CD4-positive, alpha-beta memory T cell (primary cell): ENCODE measurements around the gene SESN1. TPM values are rescaled to one million over a fixed set of nuclear protein-coding genes. Genes with fewer than 3 reads are reported as not detected.
A peak's percentile ranks its signal among the peaks of the same experiment; 100 is the strongest.

Experiments used
- CTCF ChIA-PET: fragments of 350-600 bp; sonication (Branson Sonifier 250); formaldehyde crosslinking; loops from one replicate; lab custom pipeline; 2021; ENCODE audit warnings: inconsistent platforms; ENCODE audit not compliant: partially characterized antibody; lab: Charles Lee
- POLR2A ChIA-PET: fragments of 350-600 bp; sonication (Branson Sonifier 250); formaldehyde crosslinking; loops from one replicate; lab custom pipeline; 2021; ENCODE audit not compliant: partially characterized antibody; lab: Charles Lee
- DNase-seq, 5 donors: peaks; one replicate each; pipeline versions ENCODE4 v3.0.0 to v3.0.0-alpha.2; 2020 to 2022; ENCODE audit warnings: mixed read lengths in 1 of 5
- H3K27ac ChIP-seq: one replicate; pipeline ENCODE4 v1.7.0; 2013; ENCODE audit warnings: low read depth, low read length
- H3K27me3 ChIP-seq: 2 replicates; pipeline ENCODE4 v1.7.0; 2013; ENCODE audit warnings: mild to moderate bottlenecking, low read length, moderate library complexity; ENCODE audit not compliant: insufficient read depth
- H3K36me3 ChIP-seq: 2 replicates; pipeline ENCODE4 v1.7.0; 2013; ENCODE audit warnings: mild to moderate bottlenecking, low read length, moderate library complexity; ENCODE audit not compliant: insufficient read depth
- H3K4me1 ChIP-seq: 2 replicates; pipeline ENCODE4 v1.7.0; 2013; ENCODE audit warnings: mild to moderate bottlenecking, low read length, moderate library complexity; ENCODE audit not compliant: insufficient read depth
- H3K4me3 ChIP-seq, 2 donors: one replicate each; pipeline ENCODE4 v1.7.0; 2013; ENCODE audit warnings: low read length in 2 of 2, mild to moderate bottlenecking in 1 of 2
- H3K9me3 ChIP-seq, 2 donors: one replicate each; pipeline ENCODE4 v1.7.0; 2013; ENCODE audit warnings: low read length in 2 of 2, control low read depth in 1 of 2; ENCODE audit not compliant: control insufficient read depth in 1 of 2
- H3K27ac Mint-ChIP-seq, 7 donors: one replicate each; pipeline ENCODE4 v1.8.0; 2020 to 2021; ENCODE audit warnings: mixed read lengths in 7 of 7, mild to moderate bottlenecking in 6 of 7, inconsistent platforms in 3 of 7, moderate library complexity in 3 of 7
- H3K27me3 Mint-ChIP-seq, 2 donors: one replicate each; pipeline ENCODE4 v1.8.0; 2020 to 2021; ENCODE audit warnings: mixed read lengths in 2 of 2
- H3K36me3 Mint-ChIP-seq, 2 donors: one replicate each; pipeline ENCODE4 v1.8.0; 2020 to 2021; ENCODE audit warnings: mixed read lengths in 2 of 2, inconsistent platforms in 1 of 2, mild to moderate bottlenecking in 1 of 2
- H3K4me1 Mint-ChIP-seq, 4 donors: one replicate each; pipeline ENCODE4 v1.8.0; 2020 to 2021; ENCODE audit warnings: mixed read lengths in 4 of 4, mild to moderate bottlenecking in 1 of 4
- H3K4me3 Mint-ChIP-seq, 8 donors: one replicate each; pipeline ENCODE4 v1.8.0; 2020 to 2021; ENCODE audit warnings: mixed read lengths in 8 of 8, mild to moderate bottlenecking in 7 of 8, moderate library complexity in 6 of 8, inconsistent platforms in 3 of 8
- H3K9me3 Mint-ChIP-seq, 8 donors: one replicate each; pipeline ENCODE4 v1.8.0; 2020 to 2021; ENCODE audit warnings: mixed read lengths in 8 of 8, mild to moderate bottlenecking in 5 of 8, inconsistent platforms in 3 of 8, moderate library complexity in 1 of 8
- intact Hi-C: fragments of 100-400 bp; cut with micrococcal nuclease; formaldehyde crosslinking; loops from one replicate; pipeline ENCODE4 v1.15.1; 2023
- polyA plus RNA-seq, 2 donors: library from polyadenylated mRNA; unstranded; fragments of 300-500 nt; fragmentation: Illumina TruSeq; gene quantifications; one replicate each; pipeline ENCODE4 v1.2.3, GENCODE V29; 2021
- total RNA-seq, 2 experiments: library from RNA; stranded (reverse); gene quantifications; one replicate each; pipeline ENCODE4 v1.2.3, GENCODE V29; 2021

The SESN1 gene
- total and polyA plus RNA-seq, 4 experiments from 2014 or later = 37.0 to 51.7 (median 46.5) TPM

DNA sequence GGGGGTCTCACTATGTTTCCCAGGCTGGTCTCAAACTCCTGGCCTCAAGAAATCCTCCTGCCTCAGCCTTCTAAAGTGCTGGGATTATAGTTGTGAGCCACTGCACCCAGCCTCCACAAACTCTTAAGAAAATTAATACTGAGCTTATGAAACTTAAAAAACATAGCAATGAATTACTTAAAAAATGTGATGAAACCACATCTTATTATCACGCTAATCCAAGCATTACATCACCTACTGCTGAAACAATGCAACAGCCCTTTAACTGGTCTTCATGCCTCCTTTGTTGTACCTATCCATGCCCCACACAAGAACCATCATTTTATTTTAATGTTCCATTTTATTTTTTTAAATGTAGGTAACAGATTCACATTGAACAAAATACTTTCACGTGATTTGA lies 24.9 kb downstream of the SESN1 start:
- H3K27ac Mint-ChIP-seq = peak overlapping the region in 3 of 7 donors; percentile 34 to 44 (median 36)
- Histone ChIP-seq H3K9me3 (no peaks in the 10 kb centered on the region), H3K36me3 (no peaks in the 10 kb centered on the region), H3K4me1 (peaks cover 36% of the 10 kb centered on the region), H3K27me3 (no peaks in the 10 kb centered on the region), H3K4me3 (no peak overlapping the region), H3K27ac (no peak overlapping the region)
- peak overlapping the region in 2 of 8 donors; percentile 6 to 9 for H3K4me3 Mint-ChIP-seq
- H3K36me3 Mint-ChIP-seq = no peaks in the 10 kb centered on the region
- intact Hi-C loops = loop anchor here (5.0 to 10.0 kb wide), 2 partner anchors 395 to 512 kb away; no protein-coding TSS in a partner anchor
- peaks cover 31 to 67% (median 47%) of the 10 kb centered on the region in 4 donors for H3K4me1 Mint-ChIP-seq
- POLR2A ChIA-PET = interaction anchor here (0.7 to 4.8 kb wide), 7 partner anchors 10 to 528 kb away, joined by 3 to 58 read pairs (median 3); no protein-coding TSS in a partner anchor
- H3K9me3 Mint-ChIP-seq = no peaks in the 10 kb centered on the region
- no peaks in the 10 kb centered on the region for H3K27me3 Mint-ChIP-seq
- CTCF ChIA-PET = interaction anchor here (5.1 to 9.0 kb wide), 2 partner anchors 15 to 527 kb away, joined by 29 to 219 read pairs; no protein-coding TSS in a partner anchor
- DNase-seq = no peak

DNA sequence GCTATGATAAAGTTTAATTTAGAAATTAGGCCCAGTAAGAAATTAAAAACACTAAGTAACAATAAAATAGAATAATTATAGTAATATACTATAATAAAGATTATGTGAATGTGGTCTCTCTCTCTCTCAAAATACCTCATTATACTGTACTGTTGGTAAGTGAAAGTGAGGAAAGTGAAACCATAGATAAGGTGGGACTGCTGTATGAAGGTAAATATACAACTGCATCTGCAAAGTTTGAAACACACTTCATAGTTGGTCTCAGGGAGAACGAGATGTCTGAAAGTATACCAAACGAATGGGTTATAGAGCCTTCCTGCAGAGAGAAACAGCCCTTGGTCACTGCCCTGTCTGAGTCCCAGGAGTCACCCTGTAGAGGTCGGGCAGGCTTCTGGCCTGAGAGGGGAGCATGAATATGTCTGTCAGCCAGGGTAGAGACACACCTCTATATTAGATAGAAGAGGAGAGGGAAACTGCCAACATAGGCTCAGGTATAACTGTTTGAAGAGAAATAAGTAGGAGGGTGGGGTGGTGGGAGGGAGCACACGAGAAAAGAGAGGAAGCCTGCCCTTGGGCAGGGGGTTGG lies 31.8 kb downstream of the SESN1 start:
- H3K4me1 Mint-ChIP-seq = peaks cover 35 to 72% (median 53%) of the 10 kb centered on the region in 4 donors
- peak in 1 of 5 donors; percentile 9 for DNase-seq
- no peaks in the 10 kb centered on the region for H3K27me3 Mint-ChIP-seq
- Histone ChIP-seq H3K4me3 (no peak overlapping the region), H3K36me3 (no peaks in the 10 kb centered on the region), H3K4me1 (peaks cover 46% of the 10 kb centered on the region), H3K27ac (no peak overlapping the region), H3K27me3 (no peaks in the 10 kb centered on the region), H3K9me3 (no peaks in the 10 kb centered on the region)
- ChIA-PET POLR2A (interaction anchor here (1.5 to 4.9 kb wide), 3 partner anchors 9 to 31 kb away, joined by 5 to 32 read pairs (median 10); partner anchors contain the start of genes CEP57L1 and SESN1), CTCF (interaction anchor here (0.7 to 1.6 kb wide), 2 partner anchors 9 to 11 kb away, joined by 4 to 7 read pairs; no protein-coding TSS in a partner anchor)
- no peaks in the 10 kb centered on the region for H3K9me3 Mint-ChIP-seq
- intact Hi-C loops = no loop called here
- H3K4me3 Mint-ChIP-seq = peak overlapping the region in 7 of 8 donors; percentile 14 to 53 (median 37)
- H3K27ac Mint-ChIP-seq = peak overlapping the region in 5 of 7 donors; percentile 31 to 69 (median 62)
- peaks cover 0 to 6% of the 10 kb centered on the region in 2 donors for H3K36me3 Mint-ChIP-seq

DNA sequence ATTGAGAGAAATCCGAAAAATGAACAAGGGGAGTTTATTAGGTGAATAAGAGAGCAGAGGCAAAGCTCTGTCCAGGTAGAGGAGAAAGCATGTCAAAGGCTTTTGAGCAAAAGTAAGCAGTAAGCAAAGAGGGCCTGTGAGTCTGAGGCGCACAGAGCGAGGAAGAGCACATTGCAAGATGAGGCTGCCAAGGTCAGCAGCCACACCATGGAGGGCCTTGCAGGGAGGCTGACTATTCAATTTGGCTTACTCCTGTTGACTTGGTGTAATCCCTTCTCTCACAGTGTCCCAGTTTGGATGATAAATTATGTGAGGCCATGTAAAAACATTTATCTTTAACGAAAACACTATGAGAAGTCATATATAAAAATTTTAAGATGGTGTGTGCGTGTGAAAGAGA lies 32.4 kb downstream of the SESN1 start:
- Histone ChIP-seq H3K9me3 (no peaks in the 10 kb centered on the region), H3K27ac (no peak overlapping the region), H3K36me3 (no peaks in the 10 kb centered on the region), H3K4me1 (peaks cover 45% of the 10 kb centered on the region), H3K4me3 (no peak overlapping the region), H3K27me3 (no peaks in the 10 kb centered on the region)
- Mint-ChIP-seq H3K4me3 (peak overlapping the region in 4 of 8 donors; percentile 15 to 43 (median 30)), H3K9me3 (no peaks in the 10 kb centered on the region), H3K27ac (peak overlapping the region in 4 of 7 donors; percentile 22 to 90 (median 69)), H3K36me3 (peaks cover 0 to 9% of the 10 kb centered on the region in 2 donors), H3K27me3 (no peaks in the 10 kb centered on the region), H3K4me1 (peaks cover 31 to 71% (median 48%) of the 10 kb centered on the region in 4 donors)
- CTCF ChIA-PET = interaction anchor here (0.7 to 1.6 kb wide), 2 partner anchors 10 to 11 kb away, joined by 4 to 7 read pairs; no protein-coding TSS in a partner anchor
- POLR2A ChIA-PET = interaction anchor here (2.4 to 4.9 kb wide), 3 partner anchors 10 to 53 kb away, joined by 10 to 32 read pairs (median 32); partner anchors contain the start of genes CEP57L1 and SESN1
- intact Hi-C loops = no loop called here
- no peak for DNase-seq

DNA sequence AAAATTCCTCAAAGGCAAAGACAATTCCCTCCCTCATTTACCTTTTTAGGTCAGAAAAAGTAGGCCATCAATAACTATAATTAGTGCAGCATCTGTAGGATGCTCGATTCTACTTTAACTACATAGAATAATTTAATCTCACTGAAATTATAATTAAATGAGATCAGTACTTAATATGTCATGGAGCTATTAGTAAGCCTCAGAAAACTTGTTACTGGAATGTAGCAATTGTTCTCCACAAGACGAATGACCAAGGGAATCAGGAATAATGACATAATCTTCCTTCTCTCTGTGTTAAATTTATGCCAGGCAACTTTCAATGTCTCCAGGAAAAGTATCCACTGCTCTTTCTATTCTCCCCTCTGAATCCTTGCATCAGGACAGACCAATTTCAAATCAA lies 34.1 kb downstream of the SESN1 start:
- no peaks in the 10 kb centered on the region for H3K9me3 ChIP-seq
- no peaks in the 10 kb centered on the region for H3K36me3 ChIP-seq
- intact Hi-C loops = no loop called here
- H3K4me3 Mint-ChIP-seq = peak overlapping the region in 2 of 8 donors; percentile 27 to 41
- H3K9me3 Mint-ChIP-seq = peaks cover 0 to 3% (median 0%) of the 10 kb centered on the region in 8 donors
- H3K36me3 Mint-ChIP-seq = peaks cover 4 to 9% of the 10 kb centered on the region in 2 donors
- H3K27ac ChIP-seq = peak overlapping the region; percentile 52
- H3K4me3 ChIP-seq = no peak overlapping the region
- H3K27ac Mint-ChIP-seq = peak overlapping the region; percentile 1 to 80 (median 62)
- CTCF ChIA-PET = interaction anchor here (1.3 to 2.7 kb wide), 2 partner anchors 10 to 13 kb away, joined by 8 to 14 read pairs; no protein-coding TSS in a partner anchor
- H3K27me3 Mint-ChIP-seq = no peaks in the 10 kb centered on the region
- POLR2A ChIA-PET = interaction anchor here (1.0 to 4.9 kb wide), 5 partner anchors 11 to 51 kb away, joined by 3 to 32 read pairs (median 7); no protein-coding TSS in a partner anchor
- peaks cover 39% of the 10 kb centered on the region for H3K4me1 ChIP-seq
- peaks cover 32 to 65% (median 43%) of the 10 kb centered on the region in 4 donors for H3K4me1 Mint-ChIP-seq
- no peaks in the 10 kb centered on the region for H3K27me3 ChIP-seq
- no peak for DNase-seq

DNA sequence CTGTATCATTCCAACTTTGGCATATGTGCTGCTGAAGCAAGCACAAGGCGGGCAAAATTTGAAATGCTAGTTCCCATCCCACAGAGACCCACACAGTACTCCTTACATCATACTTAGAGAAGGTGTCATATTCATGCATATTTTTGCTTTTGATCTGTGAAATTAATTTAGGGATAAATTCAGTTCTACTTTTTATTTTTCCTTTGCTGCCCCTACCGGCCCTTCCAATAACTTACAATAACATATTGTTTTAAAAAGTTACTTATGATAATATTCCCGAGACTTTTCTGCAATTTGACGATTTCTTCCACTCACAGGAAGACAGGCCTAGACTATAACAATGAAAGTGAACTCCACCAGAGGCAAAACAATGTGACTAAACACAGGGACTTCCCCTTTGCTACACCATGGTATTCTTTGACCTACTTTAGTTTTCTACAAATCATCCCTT lies 35.0 kb downstream of the SESN1 start:
- Histone ChIP-seq H3K36me3 (no peaks in the 10 kb centered on the region), H3K27me3 (no peaks in the 10 kb centered on the region), H3K9me3 (no peaks in the 10 kb centered on the region), H3K27ac (peak overlapping the region; percentile 52), H3K4me3 (no peak overlapping the region), H3K4me1 (peaks cover 36% of the 10 kb centered on the region)
- Mint-ChIP-seq H3K27ac (peak overlapping the region; percentile 71 to 95 (median 92)), H3K36me3 (peaks cover 4 to 9% of the 10 kb centered on the region in 2 donors), H3K9me3 (peaks cover 0 to 3% (median 0%) of the 10 kb centered on the region in 8 donors), H3K4me1 (peaks cover 31 to 59% (median 39%) of the 10 kb centered on the region in 4 donors), H3K4me3 (peak overlapping the region in 7 of 8 donors; percentile 35 to 78 (median 61)), H3K27me3 (no peaks in the 10 kb centered on the region)
- intact Hi-C loops = loop anchor here (1.0 to 2.0 kb wide), 2 partner anchors 15 to 50 kb away; no protein-coding TSS in a partner anchor
- DNase-seq = peak; percentile 52 to 65 (median 58)
- CTCF ChIA-PET = interaction anchor here (0.7 to 2.7 kb wide), 5 partner anchors 10 to 137 kb away, joined by 3 to 14 read pairs (median 4); no protein-coding TSS in a partner anchor
- POLR2A ChIA-PET = interaction anchor here (0.6 to 4.9 kb wide), 11 partner anchors 10 to 323 kb away, joined by 3 to 32 read pairs (median 4); partner anchors contain the start of gene CD164

DNA sequence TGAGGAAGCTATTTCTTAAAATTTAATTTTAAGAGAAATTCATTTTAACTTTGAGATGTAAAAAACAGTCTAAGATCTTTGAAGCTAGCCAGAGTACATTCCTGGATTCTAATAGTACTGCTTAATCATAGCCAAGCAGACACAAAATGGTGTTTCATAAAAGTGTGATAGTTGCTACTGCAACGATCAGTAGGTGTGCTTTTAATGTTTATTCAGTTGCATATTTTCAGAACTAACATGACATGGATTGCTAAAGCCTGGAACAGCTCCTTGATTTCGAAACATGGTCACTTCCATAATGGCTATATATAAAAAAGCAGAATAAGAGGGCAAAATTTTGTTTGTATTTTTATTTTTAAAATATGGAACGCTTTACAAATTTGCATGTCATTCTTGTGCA lies 35.5 kb downstream of the SESN1 start:
- H3K27ac ChIP-seq = peak overlapping the region; percentile 52
- H3K4me1 Mint-ChIP-seq = peaks cover 29 to 55% (median 37%) of the 10 kb centered on the region in 4 donors

More for the DNA sequence above, 35.5 kb downstream of the SESN1 start:
- H3K36me3 Mint-ChIP-seq = peaks cover 4 to 9% of the 10 kb centered on the region in 2 donors
- H3K4me3 Mint-ChIP-seq = peak overlapping the region in 5 of 8 donors; percentile 14 to 78 (median 27)
- no peak for DNase-seq
- H3K27ac Mint-ChIP-seq = peak overlapping the region; percentile 71 to 95 (median 92)
- Histone ChIP-seq H3K4me3 (no peak overlapping the region), H3K27me3 (no peaks in the 10 kb centered on the region), H3K4me1 (peaks cover 36% of the 10 kb centered on the region), H3K36me3 (no peaks in the 10 kb centered on the region), H3K9me3 (no peaks in the 10 kb centered on the region)
- intact Hi-C loops = loop anchor here (1.0 to 2.0 kb wide), 2 partner anchors 14 to 50 kb away; no protein-coding TSS in a partner anchor
- no peaks in the 10 kb centered on the region for H3K27me3 Mint-ChIP-seq
- peaks cover 0 to 3% (median 0%) of the 10 kb centered on the region in 8 donors for H3K9me3 Mint-ChIP-seq
- ChIA-PET CTCF (interaction anchor here (1.1 to 2.7 kb wide), 3 partner anchors 10 to 136 kb away, joined by 3 to 14 read pairs (median 4); no protein-coding TSS in a partner anchor), POLR2A (interaction anchor here (0.6 to 4.9 kb wide), 7 partner anchors 10 to 324 kb away, joined by 3 to 32 read pairs (median 7); partner anchors contain the start of gene CD164)
